Activated T-cell treated with anti-CD3 and anti-CD28 coated beads for 24 hours (primary cell): ENCODE results near the gene GPRIN1.
"Not testable (repeated sequence)": the region's sequence is repeated elsewhere in the genome, so short reads cannot be mapped to it uniquely, and the experiment has no call there.

Experiments used
- DNase-seq: peaks from one replicate; pipeline ENCODE4 v3.0.0-alpha.2; 2020; ENCODE audit warnings: low read depth

Gene GPRIN1

GRCh38 chr5:176624938-176625337 lies 15.0 kb upstream of the GPRIN1 start:
- DNase-seq: no peak

GRCh38 chr5:176624142-176624541 lies 14.2 kb upstream of the GPRIN1 start:
- no peak for DNase-seq

DNA sequence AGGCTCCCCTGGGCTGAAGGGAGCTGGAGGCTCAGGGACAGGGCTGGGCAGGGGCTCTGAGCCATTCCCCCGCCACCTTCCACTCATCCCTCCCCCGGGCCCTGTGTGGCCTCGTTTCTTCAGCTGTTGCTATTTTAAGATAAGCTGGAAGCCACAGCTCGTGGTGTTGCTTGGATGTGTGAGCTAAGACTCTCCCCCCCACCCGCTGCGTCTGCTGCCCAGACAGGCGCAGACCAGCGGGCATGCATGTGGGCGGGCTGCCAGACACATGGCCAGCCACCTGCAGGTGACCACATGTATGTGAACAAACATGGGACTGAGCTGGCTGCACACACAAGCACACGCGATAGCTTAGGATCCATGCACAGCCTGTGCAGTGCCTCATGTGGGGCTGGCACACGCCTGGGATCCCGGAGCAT lies 11.7 kb upstream of the GPRIN1 start:
- no peak for DNase-seq

DNA sequence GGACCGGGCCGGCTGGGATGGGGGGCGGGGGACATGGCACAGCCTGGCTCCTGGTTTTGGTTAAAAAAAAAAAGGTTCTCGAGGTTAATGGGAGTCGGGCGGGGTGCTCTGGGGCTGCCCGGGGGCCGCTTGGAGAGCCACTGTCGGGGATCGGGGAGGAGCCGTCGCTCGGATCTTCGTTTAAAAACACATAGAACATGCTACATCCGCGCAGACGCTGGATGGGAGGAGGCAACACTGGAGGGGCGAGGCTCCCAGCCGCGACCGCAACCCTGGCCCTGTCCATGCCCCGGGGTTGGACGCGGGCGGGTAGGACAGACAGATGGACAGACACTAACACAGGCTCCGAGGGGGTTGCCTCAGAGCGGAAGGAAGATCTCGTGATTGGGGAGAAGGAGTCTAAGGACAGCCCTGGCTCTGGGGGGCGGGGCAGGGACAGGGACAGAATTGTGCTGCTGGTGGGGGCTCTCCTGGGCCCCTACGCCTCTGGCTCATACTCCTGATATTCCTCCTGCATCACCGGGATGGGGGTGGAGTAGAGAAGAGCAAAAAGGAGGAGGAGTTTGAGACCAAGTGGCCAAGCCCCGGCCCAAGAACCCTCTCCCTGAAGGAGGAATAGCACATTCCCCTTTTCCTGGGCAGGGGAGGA lies 10.5 kb upstream of the GPRIN1 start:
- DNase-seq: no peak

- no peak for DNase-seq
Observed at GRCh38 chr5:176619569-176620332, 9.8 kb upstream of the GPRIN1 start.

DNA sequence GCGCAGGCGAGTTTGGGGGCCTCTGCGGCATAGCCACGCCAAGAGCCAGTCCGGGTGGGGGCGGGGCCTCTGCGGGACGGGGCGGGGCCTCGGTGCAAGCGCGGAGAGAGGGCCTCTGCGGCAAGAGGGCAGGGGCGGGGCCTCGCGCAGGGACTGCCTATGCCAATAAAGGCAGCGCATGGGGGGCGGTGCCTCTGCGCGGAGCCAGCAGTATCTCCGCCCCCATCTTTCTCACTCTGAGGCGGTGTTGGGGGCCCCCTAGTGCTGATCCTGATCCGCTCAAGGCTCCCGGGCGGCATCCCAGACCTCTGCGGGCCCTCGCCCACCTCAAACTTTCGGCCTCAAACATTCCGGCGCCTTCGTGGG lies 9.2 kb upstream of the GPRIN1 start:
- DNase-seq: peak; percentile 77

DNA sequence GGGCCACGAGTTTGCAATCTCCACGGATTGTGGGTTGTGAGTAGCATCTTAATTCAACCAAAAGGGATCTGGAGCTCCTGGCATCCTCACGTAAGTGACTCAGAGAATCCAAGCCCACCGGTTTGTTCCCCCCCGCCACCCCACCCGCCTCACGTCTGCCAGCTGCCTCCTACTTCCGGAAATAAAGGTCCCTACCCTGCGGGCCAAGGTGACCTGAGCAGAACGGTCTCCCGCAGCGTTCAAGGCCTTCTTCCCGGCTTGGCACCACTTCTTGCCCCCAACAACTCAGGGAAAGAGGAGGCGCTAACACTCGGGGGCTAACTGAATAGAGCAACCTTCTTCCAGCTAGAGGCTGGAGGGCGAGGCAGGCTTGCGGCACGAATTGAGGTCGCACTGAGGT lies 8.8 kb upstream of the GPRIN1 start:
- DNase-seq: no peak

- no peak for DNase-seq
Observed at GRCh38 chr5:176616511-176616910, 6.6 kb upstream of the GPRIN1 start.

GRCh38 chr5:176614805-176615478 lies 5.0 kb upstream of the GPRIN1 start:
- no peak for DNase-seq

DNA sequence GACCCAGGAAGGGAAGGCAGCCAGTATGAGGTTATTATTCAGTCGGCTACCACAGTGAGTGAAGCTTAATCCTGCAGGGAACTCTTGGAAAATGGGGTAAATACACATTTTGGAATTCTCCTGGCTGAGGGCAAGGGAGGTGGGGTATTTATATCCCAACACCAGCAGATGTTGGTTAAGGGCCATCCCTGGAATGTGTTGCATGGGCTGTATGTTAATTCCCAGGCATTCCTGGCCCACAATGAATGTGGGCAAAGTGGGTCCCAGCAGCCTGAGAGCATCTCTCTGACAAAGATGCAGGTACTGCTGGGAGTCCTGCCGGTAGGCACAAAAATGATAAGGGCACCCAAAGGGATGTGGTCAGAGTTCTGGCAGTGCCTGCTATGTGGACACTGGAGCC lies 2.9 kb upstream of the GPRIN1 start:
- DNase-seq: no peak

GRCh38 chr5:176612008-176612407 lies 2.1 kb upstream of the GPRIN1 start:
- no peak for DNase-seq

DNA sequence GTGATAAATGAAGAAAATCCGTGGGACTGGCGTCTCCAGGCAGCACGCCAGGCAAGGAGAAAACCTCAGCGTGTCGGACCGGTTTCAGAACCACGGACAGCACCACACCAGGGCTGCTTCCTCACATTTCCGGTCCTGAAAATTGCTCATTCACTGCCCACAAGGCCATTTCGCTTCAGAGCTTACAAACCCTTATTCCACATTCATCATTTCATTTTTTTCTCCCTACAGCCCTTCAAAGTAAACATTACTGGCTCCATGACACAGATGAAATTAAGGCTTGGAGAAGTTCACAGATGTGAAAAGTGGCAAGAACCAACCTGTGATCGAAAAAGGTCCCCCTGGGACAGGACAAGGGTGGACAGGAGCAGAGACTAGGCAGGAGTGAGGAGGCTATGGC lies 1.5 kb upstream of the GPRIN1 start:
- DNase-seq: no peak

GRCh38 chr5:176610435-176610773 lies 448 bp upstream of the GPRIN1 start:
- no peak for DNase-seq

GRCh38 chr5:176608937-176609723 lies 826 bp downstream of the GPRIN1 start:
- no peak for DNase-seq

- DNase-seq: no peak
Observed at GRCh38 chr5:176608142-176608705, 1.7 kb downstream of the GPRIN1 start.

- no peak for DNase-seq
Observed at GRCh38 chr5:176606875-176607274, 3.1 kb downstream of the GPRIN1 start.

DNA sequence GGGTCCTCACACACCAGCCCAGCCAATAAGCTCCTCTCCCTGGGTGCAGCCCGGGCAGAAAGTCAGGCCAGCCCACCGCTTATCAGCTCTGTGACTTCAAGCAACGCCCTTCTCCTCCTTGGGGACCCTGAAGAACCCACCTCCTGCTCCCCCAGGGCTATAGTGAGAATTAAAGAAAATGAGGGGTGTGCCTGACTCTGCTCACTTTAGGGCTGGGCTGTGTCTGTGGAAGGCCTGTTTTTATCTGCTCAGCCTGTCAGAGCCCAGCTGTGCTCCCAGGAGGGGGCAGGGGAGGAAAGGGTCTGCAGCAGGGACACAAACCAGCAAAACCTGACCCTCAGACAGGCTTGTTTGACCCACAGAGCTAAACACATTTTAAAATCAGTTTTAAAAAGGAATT lies 3.9 kb downstream of the GPRIN1 start:
- DNase-seq: no peak

- DNase-seq: no peak
Observed at GRCh38 chr5:176603091-176603490, 6.9 kb downstream of the GPRIN1 start.

GRCh38 chr5:176601901-176602482 lies 8.0 kb downstream of the GPRIN1 start:
- DNase-seq: no peak

GRCh38 chr5:176599749-176600430 lies 10.1 kb downstream of the GPRIN1 start:
- not testable (repeated sequence) for DNase-seq
